CD4-positive, alpha-beta T cell (primary cell): ENCODE results near the gene MAPT. TPM values are rescaled to one million over a fixed set of nuclear protein-coding genes. Genes with fewer than 3 reads are reported as not detected.

Source experiments
- ATAC-seq: fragments of 200-7000 bp; cut with Tn5 transposase; one replicate; pipeline ENCODE4 v1.10.0; 2022; ENCODE audit warnings: mild to moderate bottlenecking; ENCODE audit not compliant: poor library complexity
- CTCF ChIA-PET: fragments of 350-600 bp; sonication (Branson Sonifier 250); formaldehyde crosslinking; loops from one replicate; lab custom pipeline; 2021; ENCODE audit warnings: antibody characterized with exemption, inconsistent platforms; lab: Charles Lee
- POLR2A ChIA-PET: fragments of 350-600 bp; sonication (Branson Sonifier 250); formaldehyde crosslinking; loops from one replicate; lab custom pipeline; 2021; ENCODE audit warnings: antibody characterized with exemption, inconsistent platforms; lab: Charles Lee
- DNase-seq, 14 experiments: peaks; one replicate each; pipeline ENCODE4 v3.0.0-alpha.2; 2013 to 2020; ENCODE audit warnings: mixed read lengths in 2 of 14
- H3K27ac ChIP-seq, 2 donors: one replicate each; pipeline versions ENCODE4 v1.5.1 to v1.7.0; 2013; ENCODE audit warnings: low read length in 2 of 2, low read depth in 1 of 2, mild to moderate bottlenecking in 1 of 2
- H3K27me3 ChIP-seq, 2 experiments: 1 replicate in 1 of 2; 2 replicates in 1 of 2; pipeline versions ENCODE4 v1.6.1 to v1.7.0; 2013; ENCODE audit warnings: low read length in 2 of 2, control low read depth in 1 of 2, mild to moderate bottlenecking in 1 of 2, moderate library complexity in 1 of 2; ENCODE audit not compliant: insufficient read depth in 2 of 2, control insufficient read depth in 1 of 2
- H3K36me3 ChIP-seq: one replicate; pipeline ENCODE4 v1.6.1; 2013; ENCODE audit warnings: low read length, control low read depth; ENCODE audit not compliant: insufficient read depth
- H3K4me1 ChIP-seq: one replicate; pipeline ENCODE4 v1.6.1; 2013; ENCODE audit warnings: low read length, control low read depth; ENCODE audit not compliant: insufficient read depth
- H3K4me3 ChIP-seq: one replicate; pipeline ENCODE4 v1.5.1; 2013; ENCODE audit warnings: mild to moderate bottlenecking, low read length, moderate library complexity
- H3K9me3 ChIP-seq, 2 experiments: 1 replicate in 1 of 2; 2 replicates in 1 of 2; pipeline versions ENCODE4 v1.6.1 to v1.7.0; 2013; ENCODE audit warnings: low read length in 2 of 2, mild to moderate bottlenecking in 2 of 2, control low read depth in 1 of 2, moderate library complexity in 1 of 2; ENCODE audit not compliant: control insufficient read depth in 1 of 2, insufficient read depth in 1 of 2
- H3K27ac Mint-ChIP-seq: one replicate; pipeline ENCODE4 v1.8.0; 2020; ENCODE audit warnings: mixed read lengths
- H3K27me3 Mint-ChIP-seq: one replicate; pipeline ENCODE4 v1.8.0; 2021; ENCODE audit warnings: mixed read lengths
- H3K36me3 Mint-ChIP-seq: one replicate; pipeline ENCODE4 v1.8.0; 2021; ENCODE audit warnings: low read depth, mixed read lengths
- H3K4me1 Mint-ChIP-seq: one replicate; pipeline ENCODE4 v1.8.0; 2021; ENCODE audit warnings: low read depth, mixed read lengths
- H3K4me3 Mint-ChIP-seq: one replicate; pipeline ENCODE4 v1.8.0; 2020; ENCODE audit warnings: mild to moderate bottlenecking, mixed read lengths
- H3K9me3 Mint-ChIP-seq: one replicate; pipeline ENCODE4 v1.8.0; 2020; ENCODE audit warnings: mixed read lengths
- intact Hi-C, 2 experiments: fragments of 100-400 bp; cut with DNase I in 1 of 2; cut with micrococcal nuclease in 1 of 2; formaldehyde crosslinking; loops; one replicate each; pipeline versions ENCODE4 v1.15.1 to v1.9.0; 2023 to 2025; cut with DNase I, micrococcal nuclease
- total RNA-seq, 174 experiments: library from RNA in 2 of 174; stranded (reverse) in 2 of 174; gene quantifications; one replicate each; pipeline ENCODE4 v1.2.3 and lab custom pipeline; 2021 to 2026
- TF ChIP-seq, protein P1 (sequence below): fragments of 200-600 bp; IDR thresholded peaks from one replicate; pipeline ENCODE4 v1.8.0; 2022; ENCODE audit warnings: antibody characterized with exemption, mild to moderate bottlenecking

MAPT gene
- total RNA-seq, 2 experiments from 2014 or later: 0.41 to 0.53 TPM

DNA sequence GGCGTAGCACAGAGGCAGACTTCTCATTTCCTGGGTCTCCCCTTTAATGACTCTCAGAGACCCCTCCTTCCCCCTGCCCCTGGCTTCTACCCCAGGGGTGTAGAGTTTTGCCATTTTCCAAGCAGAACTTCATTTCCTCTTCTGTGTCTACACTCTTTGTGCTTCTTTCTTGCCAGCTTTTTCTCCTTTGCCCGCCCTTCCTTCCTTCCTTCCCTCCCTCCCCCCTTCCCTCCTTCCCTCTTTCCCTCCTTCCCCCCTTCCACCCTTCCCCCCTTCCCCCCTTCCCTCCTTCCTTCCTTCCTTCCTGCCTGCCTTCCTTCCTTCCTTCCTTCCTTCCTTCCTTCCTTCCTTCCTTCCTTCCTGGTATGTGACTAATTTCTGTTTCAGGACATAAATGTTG is 47.0 kb downstream of the MAPT start:
- TF ChIP-seq, protein P1, sequence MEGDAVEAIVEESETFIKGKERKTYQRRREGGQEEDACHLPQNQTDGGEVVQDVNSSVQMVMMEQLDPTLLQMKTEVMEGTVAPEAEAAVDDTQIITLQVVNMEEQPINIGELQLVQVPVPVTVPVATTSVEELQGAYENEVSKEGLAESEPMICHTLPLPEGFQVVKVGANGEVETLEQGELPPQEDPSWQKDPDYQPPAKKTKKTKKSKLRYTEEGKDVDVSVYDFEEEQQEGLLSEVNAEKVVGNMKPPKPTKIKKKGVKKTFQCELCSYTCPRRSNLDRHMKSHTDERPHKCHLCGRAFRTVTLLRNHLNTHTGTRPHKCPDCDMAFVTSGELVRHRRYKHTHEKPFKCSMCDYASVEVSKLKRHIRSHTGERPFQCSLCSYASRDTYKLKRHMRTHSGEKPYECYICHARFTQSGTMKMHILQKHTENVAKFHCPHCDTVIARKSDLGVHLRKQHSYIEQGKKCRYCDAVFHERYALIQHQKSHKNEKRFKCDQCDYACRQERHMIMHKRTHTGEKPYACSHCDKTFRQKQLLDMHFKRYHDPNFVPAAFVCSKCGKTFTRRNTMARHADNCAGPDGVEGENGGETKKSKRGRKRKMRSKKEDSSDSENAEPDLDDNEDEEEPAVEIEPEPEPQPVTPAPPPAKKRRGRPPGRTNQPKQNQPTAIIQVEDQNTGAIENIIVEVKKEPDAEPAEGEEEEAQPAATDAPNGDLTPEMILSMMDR: no peak
- intact Hi-C loops: no loop called here
- CTCF ChIA-PET: no interaction called here

DNA sequence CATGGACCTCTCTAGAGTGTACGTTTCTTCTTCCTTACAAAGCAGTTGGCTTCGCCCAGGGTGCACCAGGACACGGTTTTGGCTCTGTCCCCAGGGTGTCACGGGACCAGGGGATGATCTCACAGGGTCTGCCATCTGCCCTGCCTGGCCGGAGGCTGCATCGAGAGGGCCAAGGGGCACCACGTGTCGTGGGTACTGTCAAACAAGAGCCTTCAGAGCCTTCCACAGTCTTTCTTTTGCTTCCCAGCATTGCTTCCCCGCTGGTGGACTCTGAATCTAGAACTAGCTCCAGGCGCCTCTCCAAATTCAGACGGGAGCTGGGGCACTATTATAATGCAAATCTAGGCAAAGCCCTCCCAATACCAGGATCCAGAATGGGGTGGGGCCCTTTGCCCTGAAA is 47.9 kb downstream of the MAPT start:
- intact Hi-C loops: no loop called here
- POLR2A ChIA-PET: no interaction called here
- H3K27me3 Mint-ChIP-seq: peaks cover 29% of the 10 kb centered on the region

More for the DNA sequence above, 47.0 kb downstream of the MAPT start:
- Mint-ChIP-seq H3K9me3 (no peaks in the 10 kb centered on the region), H3K4me1 (no peaks in the 10 kb centered on the region), H3K36me3 (no peaks in the 10 kb centered on the region), H3K27me3 (peaks cover 37% of the 10 kb centered on the region), H3K27ac (no peak overlapping the region), H3K4me3 (no peak overlapping the region)
- no peak overlapping the region for H3K4me3 ChIP-seq
- H3K27me3 ChIP-seq: peaks cover 0 to 2% of the 10 kb centered on the region in 2 experiments
- POLR2A ChIA-PET: no interaction called here
- H3K9me3 ChIP-seq: no peaks in the 10 kb centered on the region
- ATAC-seq (no peak), DNase-seq (no peak)
- H3K4me1 ChIP-seq: no peaks in the 10 kb centered on the region
- no peak overlapping the region for H3K27ac ChIP-seq
- no peaks in the 10 kb centered on the region for H3K36me3 ChIP-seq

DNA sequence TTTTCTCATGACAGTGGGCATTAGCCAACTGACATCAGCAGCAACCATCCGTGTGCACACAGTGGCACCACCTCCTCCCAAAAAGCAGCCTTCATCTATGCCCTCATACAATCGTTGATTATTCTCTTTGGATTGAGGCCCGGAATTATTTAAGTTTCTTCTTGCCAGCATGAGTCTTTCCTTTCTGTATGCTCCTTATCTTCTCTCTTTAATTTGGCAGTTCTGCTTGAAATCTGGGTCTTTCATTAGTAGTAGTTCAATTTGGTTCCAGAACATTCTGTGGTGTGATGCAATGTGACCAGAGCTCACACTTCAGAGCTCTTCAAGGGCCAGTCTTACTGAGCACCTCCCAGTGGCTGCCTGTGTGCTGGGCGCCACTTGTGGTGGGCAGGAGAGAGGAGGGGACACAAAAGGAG is 52.5 kb downstream of the MAPT start:
- ChIA-PET CTCF (no interaction called here), POLR2A (no interaction called here)
- DNase-seq: no peak
- Mint-ChIP-seq H3K27ac (no peak overlapping the region), H3K27me3 (peaks cover 29% of the 10 kb centered on the region), H3K9me3 (no peaks in the 10 kb centered on the region), H3K4me1 (no peaks in the 10 kb centered on the region), H3K36me3 (no peaks in the 10 kb centered on the region), H3K4me3 (no peak overlapping the region)
- intact Hi-C loops: no loop called here
- no peak for ATAC-seq
- Histone ChIP-seq H3K27ac (no peak overlapping the region), H3K36me3 (no peaks in the 10 kb centered on the region), H3K27me3 (peaks cover 12 to 21% of the 10 kb centered on the region in 2 experiments), H3K4me3 (no peak overlapping the region), H3K9me3 (no peaks in the 10 kb centered on the region), H3K4me1 (peaks cover 6% of the 10 kb centered on the region)
- TF ChIP-seq, protein P1: no peak

More for the DNA sequence above, 47.9 kb downstream of the MAPT start:
- ATAC-seq (no peak), DNase-seq (no peak)
- Mint-ChIP-seq H3K9me3 (no peaks in the 10 kb centered on the region), H3K4me1 (no peaks in the 10 kb centered on the region), H3K27ac (no peak overlapping the region), H3K36me3 (no peaks in the 10 kb centered on the region), H3K4me3 (no peak overlapping the region)
- TF ChIP-seq, protein P1: no peak
- no peak overlapping the region for H3K4me3 ChIP-seq
- H3K27me3 ChIP-seq: peaks cover 0 to 2% of the 10 kb centered on the region in 2 experiments
- no peaks in the 10 kb centered on the region for H3K9me3 ChIP-seq
- no peak overlapping the region for H3K27ac ChIP-seq
- no peaks in the 10 kb centered on the region for H3K36me3 ChIP-seq
- CTCF ChIA-PET: no interaction called here
- no peaks in the 10 kb centered on the region for H3K4me1 ChIP-seq
